Endodermal cell (in vitro differentiated cells): ENCODE results near the gene CCNC. TPM values are rescaled to one million over a fixed set of nuclear protein-coding genes. Genes with fewer than 3 reads are reported as not detected.

Experiments
- DNase-seq: peaks from one replicate; pipeline ENCODE4 v3.0.0-alpha.2; 2017
- H3K27ac ChIP-seq: 2 replicates; pipeline ENCODE4 v1.5.1; 2013; ENCODE audit warnings: mild to moderate bottlenecking, low read depth, low read length, moderate library complexity
- H3K27me3 ChIP-seq: 2 replicates; pipeline ENCODE4 v1.6.1; 2013; ENCODE audit warnings: mild to moderate bottlenecking, low read length, moderate library complexity; ENCODE audit not compliant: insufficient read depth, control insufficient read depth, poor library complexity, severe bottlenecking
- H3K36me3 ChIP-seq: 2 replicates; pipeline ENCODE4 v1.7.0; 2013; ENCODE audit warnings: mild to moderate bottlenecking, low read length, moderate library complexity; ENCODE audit not compliant: control insufficient read depth, insufficient read depth
- H3K4me1 ChIP-seq: one replicate; pipeline ENCODE4 v1.7.0; 2013; ENCODE audit warnings: low read length; ENCODE audit not compliant: control insufficient read depth, insufficient read depth
- H3K4me3 ChIP-seq: 2 replicates; pipeline ENCODE4 v1.5.1; 2013; ENCODE audit warnings: mild to moderate bottlenecking, low read length, moderate library complexity
- H3K9ac ChIP-seq: 2 replicates; pipeline ENCODE4 v1.6.1; 2013; ENCODE audit warnings: mild to moderate bottlenecking, low read length, moderate library complexity; ENCODE audit not compliant: poor library complexity, severe bottlenecking; ENCODE audit errors: extremely low read depth
- H3K9me3 ChIP-seq: 2 replicates; pipeline ENCODE4 v1.6.1; 2013; ENCODE audit warnings: mild to moderate bottlenecking, low read length, moderate library complexity; ENCODE audit not compliant: control insufficient read depth
- H3K27ac Mint-ChIP-seq: 2 replicates; pipeline ENCODE4 v1.8.0; 2020; ENCODE audit warnings: mixed read lengths
- H3K27me3 Mint-ChIP-seq: 2 replicates; pipeline ENCODE4 v1.8.0; 2021; ENCODE audit warnings: mild to moderate bottlenecking, mixed read lengths; ENCODE audit not compliant: insufficient read depth
- H3K36me3 Mint-ChIP-seq: 2 replicates; pipeline ENCODE4 v1.8.0; 2020; ENCODE audit warnings: low read depth, mixed read lengths
- H3K4me1 Mint-ChIP-seq: 2 replicates; pipeline ENCODE4 v1.8.0; 2020; ENCODE audit warnings: mixed read lengths
- H3K4me3 Mint-ChIP-seq: 2 replicates; pipeline ENCODE4 v1.8.0; 2020; ENCODE audit warnings: mild to moderate bottlenecking, moderate library complexity, mixed read lengths
- H3K9me3 Mint-ChIP-seq: 2 replicates; pipeline ENCODE4 v1.8.0; 2020; ENCODE audit warnings: mild to moderate bottlenecking, mixed read lengths
- CTCF ChIP-seq: fragments of 200-600 bp; sonication (generic); conservative IDR thresholded peaks from 2 replicates; pipeline ENCODE4 v1.5.0; 2021; ENCODE audit warnings: antibody characterized with exemption, mild to moderate bottlenecking
- WGBS, 2 experiments: methylation state at CpG; one replicate each; pipeline versions ENCODE4 v1.1.5 to v1.1.7; 2013; ENCODE audit warnings: missing lambda C conversion rate in 2 of 2, mixed read lengths in 1 of 2; ENCODE audit not compliant: insufficient coverage in 1 of 2, insufficient read length in 1 of 2; 5-methylcytosine and 5-hydroxymethylcytosine counted together
- total RNA-seq, 2 donors: library from RNA; stranded (reverse); fragmentation: NEBNext Ultra II Directional in 1 of 2; extraction: Animal tissue kit (Norgen Biotek cat#: 25700) in 1 of 2; gene quantifications; 2 replicates in 1 of 2; 3 replicates in 1 of 2; pipeline ENCODE4 v1.2.1, GENCODE V29; 2021

The CCNC gene
- total RNA-seq, 2 donors from 2014 or later, result 96.4 to 99.2 TPM

GRCh38 chr6:99587792-99588191 is 19.3 kb upstream of the CCNC start:
- H3K27me3 ChIP-seq, result peaks cover 100% of the 10 kb centered on the region
- no peak overlapping the region for H3K27ac Mint-ChIP-seq
- peaks cover 2% of the 10 kb centered on the region for H3K4me1 Mint-ChIP-seq
- H3K9me3 Mint-ChIP-seq, result no peaks in the 10 kb centered on the region
- no peak for DNase-seq
- H3K4me3 ChIP-seq, result no peak overlapping the region
- no peak for TF ChIP-seq CTCF
- WGBS, 2 experiments, result 56 to 75% methylated on average over 3 to 4 of the region's 4 CpGs
- peaks cover 92% of the 10 kb centered on the region for H3K27me3 Mint-ChIP-seq
- H3K36me3 Mint-ChIP-seq, result no peaks in the 10 kb centered on the region
- no peak overlapping the region for H3K4me3 Mint-ChIP-seq
- H3K27ac ChIP-seq, result no peak overlapping the region
- H3K9me3 ChIP-seq, result no peaks in the 10 kb centered on the region
- H3K4me1 ChIP-seq, result no peaks in the 10 kb centered on the region
- no peaks in the 10 kb centered on the region for H3K36me3 ChIP-seq
- no peak overlapping the region for H3K9ac ChIP-seq

GRCh38 chr6:99579781-99580180 is 11.3 kb upstream of the CCNC start:
- peaks cover 77% of the 10 kb centered on the region for H3K27me3 ChIP-seq
- H3K4me1 ChIP-seq, result no peaks in the 10 kb centered on the region
- H3K27ac ChIP-seq, result no peak overlapping the region
- Mint-ChIP-seq H3K4me1 (no peaks in the 10 kb centered on the region), H3K27ac (no peak overlapping the region), H3K9me3 (no peaks in the 10 kb centered on the region), H3K36me3 (no peaks in the 10 kb centered on the region), H3K27me3 (peaks cover 86% of the 10 kb centered on the region), H3K4me3 (no peak overlapping the region)
- WGBS, 2 experiments, result 84 to 93% methylated on average over 2 to 4 of the region's 4 CpGs
- H3K9me3 ChIP-seq, result no peaks in the 10 kb centered on the region
- no peak overlapping the region for H3K9ac ChIP-seq
- no peak for DNase-seq
- no peak for TF ChIP-seq CTCF
- H3K4me3 ChIP-seq, result no peak overlapping the region
- no peaks in the 10 kb centered on the region for H3K36me3 ChIP-seq

- TF ChIP-seq CTCF, result no peak
- Mint-ChIP-seq H3K27me3 (peaks cover 65% of the 10 kb centered on the region), H3K9me3 (no peaks in the 10 kb centered on the region), H3K27ac (no peak overlapping the region), H3K4me3 (no peak overlapping the region), H3K4me1 (no peaks in the 10 kb centered on the region), H3K36me3 (no peaks in the 10 kb centered on the region)
- WGBS, 2 experiments, result 96 to 100% methylated on average over 2 of the region's 2 CpGs
- H3K9me3 ChIP-seq, result no peaks in the 10 kb centered on the region
- peaks cover 48% of the 10 kb centered on the region for H3K27me3 ChIP-seq
- H3K27ac ChIP-seq, result no peak overlapping the region
- DNase-seq, result no peak
- no peaks in the 10 kb centered on the region for H3K36me3 ChIP-seq
- no peak overlapping the region for H3K4me3 ChIP-seq
- H3K4me1 ChIP-seq, result peaks cover 2% of the 10 kb centered on the region
- no peak overlapping the region for H3K9ac ChIP-seq
These were observed 7.2 kb upstream of the CCNC start for GRCh38 chr6:99575544-99576227.
